Activated CD8-positive, alpha-beta memory T cell treated with anti-CD3 and anti-CD28 coated beads for 48 hours (primary cell): ENCODE results near the gene ARHGAP11A.

Source experiments
- DNase-seq, 3 experiments: peaks; one replicate each; pipeline ENCODE4 v3.0.0-alpha.2; 2020; ENCODE audit warnings: low read depth in 2 of 3, low spot score in 2 of 3

Gene ARHGAP11A

GRCh38 chr15:32685576-32685975 lies 70.3 kb downstream of the ARHGAP11A start:
- no peak for DNase-seq

DNA sequence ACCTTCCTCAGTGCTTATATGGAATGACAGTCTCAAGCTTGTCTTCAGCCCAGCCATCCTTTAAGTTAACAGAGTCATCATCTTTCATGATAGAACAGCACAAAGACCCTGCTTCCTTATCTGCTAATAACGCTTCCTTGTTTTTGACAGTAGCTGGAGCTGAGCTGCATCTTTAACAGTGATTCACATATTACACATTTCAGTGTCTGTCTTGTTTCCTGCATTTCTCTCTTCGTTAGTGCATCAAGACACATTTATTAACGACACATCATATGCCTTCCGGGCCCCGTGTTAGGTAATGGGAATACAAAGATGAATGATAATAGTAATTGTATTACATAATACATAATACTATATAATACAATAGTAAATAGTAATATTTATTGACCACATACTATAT lies 72.3 kb downstream of the ARHGAP11A start:
- DNase-seq: no peak

- DNase-seq: no peak
Measured at GRCh38 chr15:32688151-32688639, 72.9 kb downstream of the ARHGAP11A start.
